ENCODE data around the gene ATP10D.

Gene ATP10D

DNA sequence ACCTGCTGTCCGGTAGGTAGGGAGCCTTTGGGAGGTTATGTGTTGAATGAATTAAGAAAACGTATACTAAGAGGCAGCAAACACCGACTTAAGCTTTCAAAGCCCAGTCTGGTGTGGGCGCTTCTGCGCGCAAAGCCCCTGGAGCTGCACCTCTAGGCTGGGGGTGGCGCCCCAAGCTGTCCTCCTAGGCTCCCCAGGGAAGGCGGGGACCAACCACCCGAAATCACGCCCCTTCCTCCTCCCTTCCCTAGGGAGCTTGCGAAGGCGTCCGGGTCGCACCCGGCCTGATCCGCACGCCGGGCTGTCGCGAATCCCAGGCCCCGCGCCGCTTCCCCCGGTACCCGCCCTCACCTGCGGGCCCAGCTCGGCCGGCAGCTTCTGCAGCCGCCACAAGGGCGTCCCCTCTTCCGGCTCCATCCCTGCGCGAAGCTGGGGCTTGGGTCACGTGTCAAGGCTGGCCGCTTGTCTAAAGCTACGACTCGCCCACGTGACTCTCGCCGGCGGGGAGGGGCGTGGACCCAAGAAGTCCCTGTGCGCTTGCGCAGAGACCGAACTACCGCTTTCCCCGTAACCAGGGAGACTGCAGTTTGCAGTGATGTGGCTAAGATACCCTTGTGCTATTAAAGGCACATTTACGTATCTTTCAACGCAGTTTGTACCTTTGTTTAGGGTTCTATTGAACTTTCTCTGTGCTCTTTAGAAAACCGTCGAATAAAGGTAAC is 21.7 kb upstream of the ATP10D start, which contains the start of gene COMMD8:
COMMD8 (minus strand) TSS at position 468 of the 722 bp plus-strand sequence; CDS start at position 417, 51 bp downstream.
- DNase-seq (ENCODE audit: low read depth), result peak; percentile 96
- peak within 1 kb of the TSS; percentile 78 for H3K4me3 ChIP-seq (ENCODE audit: low read depth, low read length)
- TF ChIP-seq MYC (IDR thresholded peaks at IDR 0.05; ENCODE audit: low read depth, low read length) (peak; percentile 17; the same call in 1 of the 2 replicates), POLR2A (IDR thresholded peaks at IDR 0.05; ENCODE audit: extremely low read depth, insufficient read length) (peak; percentile 66)
- TF ChIP-seq, protein P1, sequence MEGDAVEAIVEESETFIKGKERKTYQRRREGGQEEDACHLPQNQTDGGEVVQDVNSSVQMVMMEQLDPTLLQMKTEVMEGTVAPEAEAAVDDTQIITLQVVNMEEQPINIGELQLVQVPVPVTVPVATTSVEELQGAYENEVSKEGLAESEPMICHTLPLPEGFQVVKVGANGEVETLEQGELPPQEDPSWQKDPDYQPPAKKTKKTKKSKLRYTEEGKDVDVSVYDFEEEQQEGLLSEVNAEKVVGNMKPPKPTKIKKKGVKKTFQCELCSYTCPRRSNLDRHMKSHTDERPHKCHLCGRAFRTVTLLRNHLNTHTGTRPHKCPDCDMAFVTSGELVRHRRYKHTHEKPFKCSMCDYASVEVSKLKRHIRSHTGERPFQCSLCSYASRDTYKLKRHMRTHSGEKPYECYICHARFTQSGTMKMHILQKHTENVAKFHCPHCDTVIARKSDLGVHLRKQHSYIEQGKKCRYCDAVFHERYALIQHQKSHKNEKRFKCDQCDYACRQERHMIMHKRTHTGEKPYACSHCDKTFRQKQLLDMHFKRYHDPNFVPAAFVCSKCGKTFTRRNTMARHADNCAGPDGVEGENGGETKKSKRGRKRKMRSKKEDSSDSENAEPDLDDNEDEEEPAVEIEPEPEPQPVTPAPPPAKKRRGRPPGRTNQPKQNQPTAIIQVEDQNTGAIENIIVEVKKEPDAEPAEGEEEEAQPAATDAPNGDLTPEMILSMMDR (IDR thresholded peaks at IDR 0.05; ENCODE audit: low read depth, low read length), result no peak
- TF ChIP-seq, protein P2, sequence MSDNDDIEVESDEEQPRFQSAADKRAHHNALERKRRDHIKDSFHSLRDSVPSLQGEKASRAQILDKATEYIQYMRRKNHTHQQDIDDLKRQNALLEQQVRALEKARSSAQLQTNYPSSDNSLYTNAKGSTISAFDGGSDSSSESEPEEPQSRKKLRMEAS (IDR thresholded peaks at IDR 0.05; ENCODE audit: low read depth, low read length), result peak; percentile 100

DNA sequence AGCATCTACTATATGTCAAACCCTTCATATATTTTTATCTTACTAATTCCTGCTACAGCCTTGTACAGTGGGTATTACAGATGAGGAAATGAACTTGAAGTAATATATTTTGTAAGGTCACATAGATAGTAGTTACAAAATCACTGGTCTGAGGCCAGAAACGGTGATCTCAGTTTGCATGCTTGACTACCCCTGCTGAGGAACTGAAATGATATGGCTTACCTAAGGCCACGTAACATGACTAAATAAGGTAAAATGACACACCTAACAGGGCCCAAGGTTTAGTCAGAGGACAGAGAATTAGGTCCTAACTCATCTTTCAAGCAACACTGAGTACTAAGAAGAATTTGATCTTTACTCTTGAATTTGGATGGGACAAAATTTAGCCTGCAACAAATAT is 20.1 kb upstream of the ATP10D start:
- no peak overlapping the region for H3K4me3 ChIP-seq (ENCODE audit: low read depth, low read length)
- TF ChIP-seq, protein P2 (IDR thresholded peaks at IDR 0.05; ENCODE audit: low read depth, low read length), result no peak
- TF ChIP-seq, protein P1 (IDR thresholded peaks at IDR 0.05; ENCODE audit: low read depth, low read length), result no peak
- TF ChIP-seq MYC (IDR thresholded peaks at IDR 0.05; ENCODE audit: low read depth, low read length) (no peak), POLR2A (IDR thresholded peaks at IDR 0.05; ENCODE audit: extremely low read depth, insufficient read length) (no peak)
- DNase-seq (ENCODE audit: low read depth), result peak; percentile 33

DNA sequence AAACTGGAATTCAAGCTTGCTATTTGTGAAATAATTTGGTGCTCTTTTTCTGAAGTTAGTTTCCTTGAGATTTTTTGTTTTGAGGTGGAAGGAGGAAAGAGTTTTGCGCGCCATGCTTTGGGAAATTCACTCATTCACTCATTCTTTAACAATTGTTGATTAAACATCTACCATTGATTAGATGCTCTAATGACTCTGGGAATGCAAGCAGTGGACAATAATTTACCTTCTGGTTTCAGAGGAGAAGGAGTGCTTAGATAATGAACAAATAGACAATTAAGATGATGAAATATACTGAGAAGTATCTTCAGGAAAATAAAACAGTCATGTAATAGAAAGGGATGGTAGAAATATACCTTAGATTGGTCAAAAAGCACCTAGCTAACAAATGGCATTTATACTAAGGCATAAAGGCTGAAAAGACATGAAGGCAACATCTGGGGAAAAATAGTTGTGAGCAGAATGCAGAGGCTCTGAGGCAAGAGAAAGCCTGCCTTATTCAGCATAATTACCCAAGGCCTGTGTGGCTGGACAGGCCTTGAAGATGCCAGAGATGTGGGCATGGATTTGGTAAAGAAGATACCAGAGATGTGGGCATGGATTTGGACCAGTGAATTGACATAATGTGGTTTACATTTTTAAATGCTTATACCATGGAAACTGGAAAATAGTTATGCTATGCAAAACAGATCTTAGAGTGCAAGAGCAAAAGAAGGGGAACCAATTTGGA is 18.9 kb upstream of the ATP10D start:
- TF ChIP-seq POLR2A (IDR thresholded peaks at IDR 0.05; ENCODE audit: extremely low read depth, insufficient read length) (no peak), MYC (IDR thresholded peaks at IDR 0.05; ENCODE audit: low read depth, low read length) (no peak)
- TF ChIP-seq, protein P2 (IDR thresholded peaks at IDR 0.05; ENCODE audit: low read depth, low read length), result no peak
- TF ChIP-seq, protein P1 (IDR thresholded peaks at IDR 0.05; ENCODE audit: low read depth, low read length), result no peak
- no peak for DNase-seq (ENCODE audit: low read depth)
- H3K4me3 ChIP-seq (ENCODE audit: low read depth, low read length), result no peak overlapping the region

DNA sequence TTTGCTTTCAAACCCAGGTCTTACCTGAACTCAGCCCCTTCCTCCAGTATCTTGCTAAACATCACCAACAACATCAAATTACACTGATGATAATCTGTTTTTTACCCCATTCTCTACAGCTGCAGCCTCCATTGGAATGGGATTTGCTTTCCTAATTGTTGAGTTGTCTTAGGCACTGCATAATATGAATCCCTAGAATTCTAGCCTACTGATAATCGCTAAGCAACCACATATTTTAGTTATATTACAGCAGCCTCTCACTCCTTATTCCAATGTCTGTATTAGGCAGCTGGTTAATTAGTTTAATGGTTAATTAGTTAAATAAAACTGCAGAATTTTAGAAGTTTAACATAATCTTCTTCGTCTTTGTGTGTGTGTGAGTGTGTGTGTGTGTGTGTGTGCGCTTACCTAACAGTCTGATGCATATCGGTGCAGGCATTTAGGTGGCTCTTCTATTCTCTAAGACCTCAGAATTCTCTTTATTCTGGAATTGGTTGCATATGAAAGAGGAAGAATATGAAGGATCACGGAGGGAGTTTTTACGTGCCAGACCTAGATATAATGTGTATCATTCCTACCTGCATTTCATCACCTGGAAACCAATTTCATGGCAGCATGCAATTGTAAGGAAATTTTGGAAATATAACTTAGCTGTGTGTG is 16.2 kb upstream of the ATP10D start:
- no peak for DNase-seq (ENCODE audit: low read depth)
- TF ChIP-seq, protein P2 (IDR thresholded peaks at IDR 0.05; ENCODE audit: low read depth, low read length), result no peak
- TF ChIP-seq, protein P1 (IDR thresholded peaks at IDR 0.05; ENCODE audit: low read depth, low read length), result no peak
- TF ChIP-seq MYC (IDR thresholded peaks at IDR 0.05; ENCODE audit: low read depth, low read length), result no peak
- no peak for TF ChIP-seq POLR2A (IDR thresholded peaks at IDR 0.05; ENCODE audit: extremely low read depth, insufficient read length)
- H3K4me3 ChIP-seq (ENCODE audit: low read depth, low read length), result no peak overlapping the region

DNA sequence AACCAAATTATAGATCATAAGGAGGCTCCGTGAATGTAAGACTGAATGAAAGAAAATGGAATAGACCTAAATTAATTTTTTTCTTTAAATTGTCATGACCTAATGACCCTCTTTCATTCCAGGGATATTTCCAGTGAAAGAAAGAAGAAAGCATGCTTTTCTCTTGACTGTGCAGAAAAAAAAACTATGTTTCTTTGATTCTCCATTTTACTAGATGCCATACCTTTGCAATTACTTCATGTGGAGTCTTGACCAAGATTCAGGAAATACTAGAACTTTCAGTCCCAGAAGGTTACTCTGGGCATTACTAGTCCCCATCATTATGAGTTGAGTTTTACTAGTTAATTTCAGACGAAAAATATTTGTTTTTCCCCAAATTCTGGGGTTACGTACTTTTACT is 15.1 kb upstream of the ATP10D start:
- TF ChIP-seq MYC (IDR thresholded peaks at IDR 0.05; ENCODE audit: low read depth, low read length), result no peak
- TF ChIP-seq, protein P1 (IDR thresholded peaks at IDR 0.05; ENCODE audit: low read depth, low read length), result no peak
- no peak for TF ChIP-seq POLR2A (IDR thresholded peaks at IDR 0.05; ENCODE audit: extremely low read depth, insufficient read length)
- TF ChIP-seq, protein P2 (IDR thresholded peaks at IDR 0.05; ENCODE audit: low read depth, low read length), result no peak
- DNase-seq (ENCODE audit: low read depth), result no peak
- H3K4me3 ChIP-seq (ENCODE audit: low read depth, low read length), result no peak overlapping the region

Measured in NB4 (cell line).